Glomerular visceral epithelial cell (primary cell): Measurements from ENCODE around the gene IRX6.

Experiments
- DNase-seq: peaks from one replicate; pipeline ENCODE4 v3.0.0-alpha.2; 2016; ENCODE audit errors: extremely low spot score

The IRX6 gene

DNA sequence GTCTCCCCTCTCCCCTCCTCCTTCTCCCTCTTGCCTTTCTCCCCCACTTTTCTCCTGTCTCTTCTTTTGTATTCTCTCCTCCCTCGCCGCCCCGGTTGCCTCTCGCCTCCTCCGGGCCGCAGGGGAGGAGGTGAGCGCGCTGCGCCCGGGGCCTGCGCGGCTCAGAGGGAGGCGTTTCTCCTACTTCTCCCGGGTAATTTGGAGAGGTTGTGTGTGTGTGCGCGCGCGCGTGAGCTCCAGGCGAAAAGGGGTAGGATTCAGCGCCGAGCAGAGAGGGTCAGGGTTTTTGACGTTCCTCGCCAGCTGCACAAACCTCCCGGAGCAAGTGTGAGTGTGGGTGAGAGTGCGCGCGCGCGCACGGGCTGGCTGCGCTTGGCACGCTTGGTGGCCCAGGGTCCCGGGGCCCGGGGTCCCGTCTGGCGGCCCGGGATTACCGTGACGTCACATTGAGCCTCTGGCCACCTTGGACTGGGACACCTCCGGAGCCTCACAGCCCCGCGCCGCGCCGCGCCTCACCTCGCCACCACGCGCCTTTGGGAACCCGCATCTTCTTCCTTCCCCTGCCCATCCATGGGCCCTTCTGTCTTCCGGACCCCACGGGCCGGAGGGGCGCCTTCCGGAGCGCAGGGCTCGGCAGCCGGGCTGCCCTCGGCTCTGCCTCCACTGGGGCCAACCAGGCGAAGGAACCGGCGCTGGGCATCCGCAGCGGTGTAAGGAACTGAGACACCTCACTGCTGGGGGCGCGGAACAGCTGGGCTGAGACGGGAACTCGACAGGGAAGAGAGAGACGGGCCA lies 479 bp downstream of the IRX6 start:
- DNase-seq, result no peak

DNA sequence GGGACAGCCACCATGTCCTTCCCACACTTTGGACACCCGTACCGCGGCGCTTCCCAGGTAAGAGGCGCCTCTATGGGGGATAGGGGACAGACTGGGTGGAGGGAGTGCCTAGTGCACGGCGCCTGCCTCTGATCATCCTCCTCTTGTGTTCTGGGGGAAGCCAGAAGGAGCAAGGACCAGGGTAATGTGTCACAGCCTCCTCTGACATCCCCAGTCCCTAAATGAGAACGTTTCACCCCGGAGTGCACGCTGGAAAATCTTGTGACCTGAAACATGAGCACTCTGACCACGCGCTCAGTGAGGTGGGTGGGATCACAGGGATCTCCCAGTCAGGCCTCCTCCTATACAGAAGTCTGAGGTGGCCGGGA lies 1.1 kb downstream of the IRX6 start:
- no peak for DNase-seq

DNA sequence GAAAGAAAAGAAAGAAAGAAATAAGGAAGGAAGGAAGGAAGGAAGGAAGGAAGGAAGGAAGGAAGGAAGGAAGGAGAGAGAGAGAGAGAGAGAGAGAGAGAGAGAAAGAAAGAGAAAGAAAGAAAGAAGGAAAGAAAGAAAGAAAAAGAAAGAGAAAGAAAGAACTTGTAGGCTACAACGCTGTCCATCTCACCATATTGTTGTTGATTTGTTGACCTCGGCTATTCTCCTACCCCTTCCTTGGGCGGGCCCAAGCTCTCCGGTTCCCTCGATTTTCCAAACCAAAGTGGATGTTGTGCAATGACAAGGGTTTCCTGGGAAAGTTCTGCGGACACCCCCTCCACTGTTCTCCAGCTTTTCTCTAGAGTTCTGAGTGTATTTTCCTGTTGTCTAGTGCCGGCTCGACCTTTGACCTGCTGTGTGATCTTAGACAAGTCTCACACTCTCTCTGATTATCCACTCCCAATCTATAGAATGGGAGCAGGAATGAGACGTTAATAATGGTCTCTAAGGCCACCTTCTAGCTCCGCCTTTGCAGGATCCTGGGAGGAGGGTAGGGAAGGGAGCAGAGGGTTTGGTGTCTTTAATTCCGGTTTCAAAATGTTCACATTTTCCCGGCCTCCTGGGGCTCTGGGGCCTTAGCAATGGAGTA lies 1.6 kb downstream of the IRX6 start:
- DNase-seq, result no peak

DNA sequence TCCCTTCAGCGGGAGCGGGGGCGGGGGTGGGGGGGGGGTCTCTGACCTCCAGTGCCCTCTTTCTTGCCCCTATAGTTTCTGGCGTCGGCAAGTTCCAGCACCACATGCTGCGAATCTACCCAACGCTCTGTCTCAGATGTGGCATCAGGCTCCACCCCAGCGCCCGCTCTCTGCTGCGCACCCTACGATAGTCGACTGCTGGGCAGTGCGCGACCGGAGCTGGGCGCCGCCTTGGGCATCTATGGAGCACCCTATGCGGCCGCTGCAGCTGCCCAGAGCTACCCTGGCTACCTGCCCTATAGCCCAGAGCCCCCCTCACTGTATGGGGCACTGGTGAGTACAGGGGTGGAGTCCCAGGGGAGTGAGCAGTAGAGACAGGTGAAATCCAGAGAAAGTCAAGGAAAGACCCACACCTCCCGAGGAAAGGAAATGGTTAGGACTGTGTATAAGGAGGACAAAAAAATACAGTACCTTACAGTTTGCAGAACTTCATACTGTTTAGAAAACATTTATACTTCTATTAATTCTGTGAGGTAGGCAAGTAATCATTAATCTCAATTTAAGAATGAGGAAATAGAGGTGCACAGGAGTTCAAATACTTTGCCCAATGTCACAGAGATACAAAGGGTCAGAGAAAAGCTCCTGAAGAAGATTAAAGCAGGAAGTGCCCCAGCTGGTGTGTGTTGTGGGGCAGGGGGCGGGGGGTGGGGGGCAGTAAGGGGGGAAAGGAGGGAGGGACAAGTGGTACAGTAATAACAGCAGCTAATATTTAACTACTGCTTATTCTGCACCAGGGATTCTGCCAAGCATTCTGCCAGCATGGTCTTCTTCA lies 2.5 kb downstream of the IRX6 start:
- no peak for DNase-seq

DNA sequence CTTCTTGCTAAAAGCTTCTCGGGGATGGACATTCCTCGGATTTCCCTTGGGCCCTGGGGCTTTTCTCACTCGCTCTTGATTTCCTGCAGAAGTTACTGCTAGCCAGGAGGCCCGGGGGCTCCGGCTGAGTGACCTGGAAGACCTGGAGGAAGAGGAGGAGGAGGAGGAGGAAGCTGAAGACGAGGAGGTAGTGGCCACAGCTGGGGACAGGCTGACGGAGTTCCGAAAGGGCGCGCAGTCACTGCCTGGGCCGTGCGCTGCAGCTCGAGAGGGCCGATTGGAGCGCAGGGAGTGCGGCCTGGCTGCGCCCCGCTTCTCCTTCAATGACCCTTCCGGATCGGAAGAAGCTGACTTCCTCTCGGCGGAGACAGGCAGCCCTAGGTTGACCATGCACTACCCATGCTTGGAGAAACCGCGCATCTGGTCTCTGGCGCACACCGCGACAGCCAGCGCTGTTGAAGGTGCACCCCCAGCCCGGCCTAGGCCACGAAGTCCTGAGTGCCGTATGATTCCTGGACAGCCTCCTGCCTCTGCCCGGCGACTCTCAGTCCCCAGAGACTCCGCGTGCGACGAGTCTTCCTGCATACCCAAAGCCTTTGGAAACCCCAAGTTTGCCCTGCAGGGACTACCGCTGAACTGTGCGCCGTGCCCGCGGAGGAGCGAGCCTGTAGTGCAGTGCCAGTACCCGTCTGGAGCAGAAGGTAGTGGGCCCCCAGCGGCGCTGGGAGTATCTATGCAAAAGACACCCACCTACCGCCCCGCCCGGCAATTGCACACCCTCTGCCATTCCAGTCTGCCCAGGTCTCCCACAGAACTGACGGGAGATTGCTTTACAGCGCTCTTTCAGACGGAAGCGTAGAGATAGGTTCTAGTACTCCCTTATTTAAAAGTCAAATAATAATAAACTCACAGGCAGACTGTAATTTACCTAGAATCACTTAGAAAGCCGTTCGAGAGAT lies 4.9 kb downstream of the IRX6 start:
- no peak for DNase-seq

DNA sequence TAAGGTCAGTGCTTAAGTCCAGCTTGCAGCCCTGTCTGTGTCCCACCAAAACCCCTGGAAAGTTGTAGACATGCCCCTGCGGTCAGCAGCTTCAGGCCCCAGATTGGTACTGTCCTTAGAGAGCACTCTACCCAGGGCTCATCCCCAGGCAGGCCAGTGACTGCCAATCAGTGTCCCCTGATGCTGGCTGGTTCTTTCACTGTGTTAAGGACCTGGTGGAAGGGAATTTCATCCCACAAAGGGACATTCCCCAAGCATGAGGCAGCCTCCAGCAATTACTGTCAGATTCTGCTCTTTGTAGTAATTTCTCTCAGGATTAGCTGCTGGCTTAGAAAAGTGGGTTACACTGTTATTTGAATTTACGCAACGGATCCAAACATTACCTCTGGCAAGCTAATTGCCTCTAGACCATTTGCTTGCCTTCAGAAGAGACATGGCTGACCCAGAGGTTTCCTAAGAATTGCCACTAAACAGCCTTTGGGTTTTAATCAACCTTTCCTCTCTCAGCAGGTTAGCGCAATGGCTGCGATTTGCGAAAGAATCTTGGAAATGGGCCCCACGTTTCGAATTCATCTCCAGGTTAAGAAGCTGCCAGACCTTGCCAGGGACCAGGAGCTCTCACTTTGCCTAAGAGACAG lies 5.9 kb downstream of the IRX6 start:
- no peak for DNase-seq

DNA sequence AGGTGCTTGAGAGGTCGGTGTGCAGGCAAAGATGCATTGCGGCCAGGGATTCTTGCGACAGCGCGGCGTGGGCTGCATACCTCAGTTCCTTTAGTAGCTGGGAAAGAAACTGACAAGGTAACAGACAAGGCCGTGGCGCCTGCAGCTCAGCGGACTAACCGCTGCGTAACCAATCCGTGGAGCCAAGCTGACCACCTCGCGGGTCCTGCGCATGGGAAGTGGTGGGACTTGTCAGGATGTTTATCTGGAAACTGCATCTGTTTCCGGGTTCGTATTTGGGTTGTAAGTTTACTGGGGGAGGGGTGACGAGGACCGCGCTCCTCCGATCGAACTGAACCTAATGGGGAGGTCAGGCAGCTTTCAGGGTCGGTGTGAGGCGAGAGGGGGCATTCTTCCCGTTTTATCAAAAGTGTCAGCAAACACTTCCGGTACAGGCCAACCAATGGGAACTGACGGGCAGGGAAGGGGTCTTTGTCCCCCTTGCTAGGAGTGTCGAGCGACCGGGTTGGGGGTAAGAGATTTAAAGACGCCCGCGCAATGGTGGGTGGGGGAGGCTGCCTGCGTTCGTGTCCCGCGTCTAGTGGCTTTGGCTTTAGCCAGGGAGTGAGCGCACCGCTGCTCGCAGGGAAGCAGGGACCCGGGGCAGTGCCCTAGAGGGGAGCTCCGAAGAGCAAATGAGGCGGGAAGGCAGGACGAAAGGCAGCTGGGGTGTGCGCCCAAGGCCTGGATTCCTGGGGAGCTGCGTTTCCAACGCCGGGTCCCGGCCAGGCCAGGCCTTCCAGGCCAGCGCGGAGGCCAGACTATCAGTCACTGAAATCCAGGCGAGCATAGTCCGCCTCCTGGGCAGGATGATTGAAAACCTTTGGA lies 7.0 kb downstream of the IRX6 start:
- DNase-seq, result no peak

DNA sequence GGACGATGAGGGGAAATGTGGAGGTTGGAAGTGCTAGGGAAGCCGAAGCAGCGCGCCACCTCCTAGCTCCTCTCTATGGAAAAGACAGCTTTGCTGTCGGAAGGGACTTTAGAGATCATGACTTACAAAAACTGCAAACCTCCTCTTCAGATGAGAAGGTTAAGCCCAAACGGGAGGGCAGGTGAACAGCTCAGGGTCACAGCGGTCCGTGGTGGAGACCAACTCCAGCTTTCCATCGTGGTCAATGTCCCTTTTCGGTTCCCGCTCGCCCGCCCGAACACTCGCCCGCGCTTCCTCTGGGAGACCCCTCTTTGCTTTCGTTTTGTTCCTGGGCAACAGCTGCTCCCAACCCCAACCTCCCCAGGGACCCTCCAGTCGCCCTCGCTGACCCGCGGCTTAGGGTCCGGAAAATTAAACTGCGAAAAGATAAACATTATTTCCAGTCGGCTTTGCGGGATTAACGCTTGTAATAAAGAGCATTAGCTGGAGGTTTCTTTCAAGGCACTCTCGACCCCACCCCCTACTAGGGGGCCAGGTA lies 7.7 kb downstream of the IRX6 start:
- no peak for DNase-seq

DNA sequence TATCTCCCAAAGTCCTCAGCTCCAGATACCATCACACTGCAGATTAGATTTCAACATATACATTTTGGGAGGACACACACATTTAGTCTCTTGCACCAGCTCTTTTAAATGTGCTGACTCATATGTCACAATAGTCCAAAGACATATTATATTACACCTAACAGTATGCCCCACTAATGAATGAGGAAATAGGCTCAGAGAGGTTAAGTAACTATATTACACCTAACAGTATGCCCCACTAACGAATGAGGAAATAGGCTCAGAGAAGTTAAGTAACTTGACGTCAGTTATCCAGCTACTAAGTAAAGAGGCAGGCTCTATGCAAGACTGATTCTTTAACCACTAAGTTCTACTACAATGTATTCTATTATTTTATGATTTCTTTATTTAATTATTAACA lies 9.7 kb downstream of the IRX6 start:
- DNase-seq, result no peak

DNA sequence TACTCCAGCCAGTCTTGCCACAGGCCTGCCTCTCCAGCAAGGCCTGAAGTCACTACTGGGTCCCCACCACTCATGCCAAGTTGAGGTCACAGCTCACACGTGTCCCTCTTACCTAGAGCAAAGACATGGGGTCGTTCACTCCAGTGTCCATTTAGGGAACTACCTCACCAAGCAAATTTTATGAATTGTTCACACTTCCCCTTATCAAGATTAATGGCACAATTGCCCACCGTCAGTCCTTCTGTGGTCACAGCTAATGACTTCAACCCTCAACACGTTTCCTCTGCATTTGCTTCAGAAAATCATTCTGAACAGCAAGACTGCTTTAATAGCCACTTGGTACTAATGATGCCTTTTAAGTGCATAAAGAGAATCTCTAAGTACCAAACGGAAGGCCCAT lies 14.6 kb downstream of the IRX6 start:
- no peak for DNase-seq

DNA sequence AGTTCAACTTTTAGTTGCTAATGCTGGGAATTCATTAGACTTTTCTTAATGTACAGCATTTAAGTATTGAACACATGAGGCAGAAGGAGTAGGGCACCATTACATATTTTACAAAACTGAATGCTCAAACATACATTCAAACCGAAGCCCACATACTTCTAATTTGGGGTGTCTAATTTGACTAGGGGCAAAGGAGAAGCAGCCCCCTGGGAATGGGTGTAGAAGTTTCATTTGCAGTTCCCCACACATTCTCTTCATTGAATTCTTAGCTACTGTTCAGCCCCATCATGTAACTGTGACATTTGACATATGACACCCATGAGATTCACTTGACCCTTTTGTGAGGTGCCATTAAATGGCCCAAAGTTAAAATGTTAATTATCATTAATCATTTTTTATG lies 16.4 kb downstream of the IRX6 start:
- no peak for DNase-seq

DNA sequence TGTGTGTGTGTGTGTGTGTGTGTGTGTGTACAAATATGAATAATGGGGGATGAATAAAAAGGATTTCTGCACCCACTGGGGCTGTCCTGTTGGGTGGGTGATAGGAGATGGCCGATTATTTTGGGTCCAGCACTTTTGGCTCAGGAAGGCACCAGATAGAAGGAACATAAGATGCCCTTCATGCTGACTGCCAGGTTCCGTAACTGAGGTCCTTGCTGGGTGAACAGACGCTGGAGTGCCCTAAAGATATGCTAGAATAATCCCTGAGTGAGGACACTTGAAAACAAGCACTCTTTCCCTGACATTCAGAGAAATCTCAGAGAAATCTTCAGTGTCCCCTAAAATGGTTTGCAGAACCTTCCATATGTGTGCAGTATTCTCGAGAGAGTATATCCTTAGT lies 17.7 kb downstream of the IRX6 start:
- DNase-seq, result no peak

DNA sequence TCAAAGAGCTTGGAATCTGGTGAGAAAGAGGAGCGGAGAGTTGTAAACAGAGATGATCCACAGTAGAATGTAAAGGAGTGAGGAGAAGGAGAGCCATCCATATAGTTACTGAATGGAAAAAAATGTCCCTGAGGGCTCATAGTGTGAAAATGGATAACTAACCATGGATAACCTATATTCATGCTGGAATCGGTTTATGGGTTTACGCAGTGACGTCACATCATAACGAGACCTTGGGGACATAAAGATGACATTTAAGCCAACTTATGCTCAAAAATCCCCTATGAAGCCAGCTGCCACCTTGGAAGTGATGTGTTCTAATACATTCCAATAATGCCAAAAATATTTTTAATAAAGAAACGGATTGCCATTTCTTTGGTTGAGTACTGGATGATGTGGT lies 22.5 kb downstream of the IRX6 start:
- DNase-seq, result no peak

DNA sequence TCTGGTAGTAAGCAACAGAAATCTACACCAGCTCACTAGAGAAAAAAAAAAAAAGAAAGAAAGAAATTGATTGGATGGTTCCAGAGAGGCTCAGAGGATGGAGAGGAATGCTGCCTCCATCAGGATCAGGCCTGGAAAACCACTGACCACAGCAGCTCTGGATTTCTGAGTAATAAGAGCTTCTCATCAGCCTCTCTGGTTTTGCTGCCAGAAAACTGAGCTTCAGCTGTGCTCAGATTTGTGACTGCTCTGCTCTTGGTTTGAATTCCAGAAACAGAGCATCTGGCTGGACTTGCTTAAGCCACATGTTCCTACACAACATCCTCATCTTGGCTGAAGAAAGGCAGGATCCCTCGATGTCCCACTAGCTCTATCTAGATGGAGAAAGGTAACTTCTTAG lies 25.9 kb downstream of the IRX6 start:
- DNase-seq, result no peak

DNA sequence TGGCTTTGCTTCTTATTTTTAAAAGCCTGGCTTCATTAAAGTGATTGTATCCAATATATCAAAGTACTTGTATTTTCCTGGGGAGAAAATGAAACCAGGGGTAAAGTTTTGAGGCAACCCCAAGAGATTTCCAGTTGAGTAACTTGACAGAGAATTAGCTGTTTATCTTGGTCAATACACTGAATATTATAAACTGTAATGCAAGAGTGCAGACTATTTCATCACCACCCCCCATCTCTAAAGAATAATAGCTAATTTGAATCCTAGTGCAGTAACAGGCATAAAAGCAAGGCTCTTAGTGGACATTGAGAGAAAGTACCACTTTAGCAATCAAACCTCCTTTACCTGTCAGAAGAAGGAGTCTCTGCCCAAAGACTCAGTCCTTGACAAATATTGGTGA lies 27.0 kb downstream of the IRX6 start:
- no peak for DNase-seq

DNA sequence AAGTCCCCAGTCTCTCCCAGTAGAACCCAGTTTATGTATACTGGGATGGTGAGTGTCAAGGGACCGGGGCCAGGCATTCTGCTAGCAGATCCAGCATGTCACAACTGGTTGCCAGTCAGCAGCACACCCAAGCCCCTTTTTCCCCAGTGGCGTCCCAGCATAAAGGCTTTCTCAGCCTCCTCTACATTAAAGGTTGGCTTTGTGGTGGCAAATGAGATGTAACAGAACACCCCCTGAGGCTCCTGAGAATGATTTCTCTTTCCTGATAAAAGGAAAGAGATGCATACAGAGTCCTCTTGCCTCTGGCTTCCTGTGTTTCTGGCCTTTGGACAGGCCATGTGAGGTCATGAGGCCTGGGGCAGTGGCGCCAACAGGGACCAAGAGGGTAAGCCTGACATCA lies 27.9 kb downstream of the IRX6 start:
- DNase-seq, result no peak

DNA sequence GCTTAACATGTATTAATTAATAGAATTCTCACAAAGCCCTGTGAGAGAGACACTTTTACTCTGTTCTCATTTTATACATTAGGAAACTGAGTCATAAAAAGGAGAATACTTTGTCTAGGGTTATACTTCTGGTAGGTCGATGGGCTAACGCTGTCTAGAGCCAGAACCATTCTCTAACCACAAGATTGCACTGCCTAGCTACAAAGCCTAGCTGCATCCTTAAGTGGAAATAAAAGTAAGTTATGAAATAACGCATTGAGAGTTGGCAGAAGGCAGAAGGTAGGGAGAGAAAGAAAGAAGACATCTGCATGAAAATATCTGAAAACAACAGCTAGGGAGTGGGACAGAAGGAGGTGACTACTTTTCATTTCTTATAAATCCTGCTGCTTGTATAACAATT lies 33.2 kb downstream of the IRX6 start:
- no peak for DNase-seq

DNA sequence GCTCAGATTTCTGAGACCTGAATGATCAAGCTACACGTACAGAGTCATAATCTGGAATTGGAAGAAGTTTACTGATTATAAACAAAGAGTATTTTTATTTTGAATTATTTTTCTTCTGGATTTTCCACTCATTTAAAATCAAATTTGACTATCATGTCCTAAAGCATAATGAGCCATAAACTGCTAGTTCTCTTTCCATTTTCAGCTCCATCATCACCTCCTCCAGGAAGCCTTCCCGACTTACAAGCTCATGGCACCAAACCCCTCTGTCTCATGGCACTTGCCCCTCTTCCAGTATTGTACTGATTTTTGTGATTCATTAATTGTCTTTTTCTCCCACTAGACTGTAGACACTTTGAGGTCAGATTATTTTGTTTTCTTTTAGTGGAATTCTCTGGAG lies 35.9 kb downstream of the IRX6 start:
- no peak for DNase-seq

DNA sequence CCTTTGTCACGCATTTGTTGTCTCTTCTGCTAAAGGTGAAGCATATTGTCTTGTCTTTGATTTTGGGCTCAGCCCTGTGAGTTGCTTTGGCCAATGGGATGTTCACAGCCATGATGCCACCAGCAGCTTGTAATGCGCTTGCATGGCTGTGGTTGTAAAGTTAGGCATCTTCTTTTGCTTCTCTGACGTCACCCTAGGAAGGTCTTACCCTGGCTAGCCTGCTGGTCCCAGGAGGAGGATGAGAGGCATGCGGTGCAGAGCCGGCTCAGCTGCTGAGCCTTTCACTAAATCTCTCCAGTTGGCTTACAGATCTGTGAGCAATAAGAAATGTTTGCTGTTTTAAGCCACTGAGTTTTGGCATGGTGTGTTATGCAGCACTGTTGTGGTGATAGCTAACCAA lies 40.8 kb downstream of the IRX6 start:
- no peak for DNase-seq

DNA sequence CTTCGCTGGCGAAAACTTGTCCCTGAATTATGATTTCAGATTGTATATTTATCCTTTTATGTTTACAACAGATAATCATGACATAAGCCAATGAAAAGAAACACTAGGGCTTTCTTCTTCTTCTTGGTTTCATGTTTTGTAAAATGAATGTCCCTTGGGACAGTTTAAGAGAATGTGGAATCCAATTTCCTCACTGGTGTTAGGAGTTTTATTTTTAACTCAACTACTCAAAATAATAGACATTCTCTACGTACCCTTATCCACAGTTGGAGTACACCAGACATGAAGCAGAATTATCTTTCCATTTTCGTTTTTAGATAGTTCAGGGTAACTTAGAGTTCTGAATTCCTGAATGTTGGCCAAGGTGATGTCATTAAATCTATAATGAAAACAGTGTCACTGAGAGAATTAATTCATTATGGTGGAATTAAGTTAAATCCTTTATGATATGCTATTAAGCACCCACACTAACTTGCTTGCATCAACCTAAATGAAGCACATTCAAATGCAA lies 43.4 kb downstream of the IRX6 start:
- no peak for DNase-seq
